ENCODE measurements around the gene CCL18. TPM values are rescaled to one million over a fixed set of nuclear protein-coding genes. Genes with fewer than 3 reads are reported as not detected.

CCL18 gene
- total RNA-seq, 1 experiment from 2014 or later = not detected

- no TSS peak for BruUV-seq (replicated peaks)
- Histone ChIP-seq H3K9me3 (ENCODE audit: control insufficient read depth, insufficient read depth, low read depth, low read length) (no peaks in the 10 kb centered on the region), H3K36me3 (ENCODE audit: control insufficient read depth, insufficient read depth, low read length) (no peaks in the 10 kb centered on the region), H3K4me3 (ENCODE audit: low read depth in 2 of 2, low read length in 2 of 2) (no peak overlapping the region), H3K27me3 (ENCODE audit: control insufficient read depth, insufficient read depth, low read length) (peaks cover 6% of the 10 kb centered on the region), H3K27ac (ENCODE audit: low read length) (no peak overlapping the region), H3K4me1 (ENCODE audit: control insufficient read depth, insufficient read depth, low read length) (no peaks in the 10 kb centered on the region)
- intact Hi-C loops (cut with micrococcal nuclease; ENCODE audit: unreplicated experiment) (no loop called here), in situ Hi-C loops (cut with HindIII; ENCODE audit: low pct_unique_long_range_greater_than_20kb, low sequenced_read_pairs) (no loop called here)
- DNase-seq (ENCODE audit: low read depth, low spot score) (no peak), ATAC-seq (no peak)
- TF ChIP-seq REST (IDR thresholded peaks at IDR 0.05; ENCODE audit: insufficient read depth in 1 of 2, low read depth in 2 of 2, low read length in 1 of 2) (no peak), TCF7L2 (IDR thresholded peaks at IDR 0.05; ENCODE audit: low read depth, low read length) (no peak)
- POLR2A ChIA-PET = no interaction called here
- CTCF ChIA-PET = interaction anchor here (0.8 kb wide), 1 partner anchor 52 kb away, joined by 3 read pairs; no protein-coding TSS in a partner anchor
Measured at GRCh38 chr17:36027761-36028160, 36.3 kb upstream of the CCL18 start.

GRCh38 chr17:36030956-36031355 lies 33.1 kb upstream of the CCL18 start:
- H3K27ac ChIP-seq (ENCODE audit: low read length) = no peak overlapping the region
- peaks cover 22% of the 10 kb centered on the region for H3K27me3 ChIP-seq (ENCODE audit: control insufficient read depth, insufficient read depth, low read length)
- no peak for TF ChIP-seq TCF7L2 (IDR thresholded peaks at IDR 0.05; ENCODE audit: low read depth, low read length)
- TF ChIP-seq SIN3A (IDR thresholded peaks at IDR 0.05; ENCODE audit: borderline replicate concordance, insufficient read depth, low read depth, low read length) = no peak
- no peak for TF ChIP-seq CTCF (IDR thresholded peaks at IDR 0.05)
- BruUV-seq (replicated peaks) = no TSS peak
- CTCF ChIA-PET = no interaction called here
- no peak overlapping the region for H3K4me3 ChIP-seq (ENCODE audit: low read depth in 2 of 2, low read length in 2 of 2)
- in situ Hi-C loops (cut with HindIII; ENCODE audit: low pct_unique_long_range_greater_than_20kb, low sequenced_read_pairs) = no loop called here
- H3K36me3 ChIP-seq (ENCODE audit: control insufficient read depth, insufficient read depth, low read length) = no peaks in the 10 kb centered on the region
- POLR2A ChIA-PET = no interaction called here
- intact Hi-C loops (cut with micrococcal nuclease; ENCODE audit: unreplicated experiment) = no loop called here
- no peak for ATAC-seq
- H3K9me3 ChIP-seq (ENCODE audit: control insufficient read depth, insufficient read depth, low read depth, low read length) = no peaks in the 10 kb centered on the region
- DNase-seq (ENCODE audit: low read depth, low spot score) = no peak
- no peaks in the 10 kb centered on the region for H3K4me1 ChIP-seq (ENCODE audit: control insufficient read depth, insufficient read depth, low read length)

GRCh38 chr17:36034127-36034526 lies 29.9 kb upstream of the CCL18 start:
- no TSS peak for BruUV-seq (replicated peaks)
- DNase-seq (ENCODE audit: low read depth, low spot score) = no peak

More at GRCh38 chr17:36034127-36034526, 29.9 kb upstream of the CCL18 start:
- POLR2A ChIA-PET = no interaction called here
- Histone ChIP-seq H3K4me1 (ENCODE audit: control insufficient read depth, insufficient read depth, low read length) (no peaks in the 10 kb centered on the region), H3K4me3 (ENCODE audit: low read depth in 2 of 2, low read length in 2 of 2) (no peak overlapping the region), H3K27ac (ENCODE audit: low read length) (no peak overlapping the region), H3K27me3 (ENCODE audit: control insufficient read depth, insufficient read depth, low read length) (peaks cover 22% of the 10 kb centered on the region), H3K9me3 (ENCODE audit: control insufficient read depth, insufficient read depth, low read depth, low read length) (no peaks in the 10 kb centered on the region), H3K36me3 (ENCODE audit: control insufficient read depth, insufficient read depth, low read length) (no peaks in the 10 kb centered on the region)
- intact Hi-C loops (cut with micrococcal nuclease; ENCODE audit: unreplicated experiment) = no loop called here
- ATAC-seq = no peak
- CTCF ChIA-PET = no interaction called here
- in situ Hi-C loops (cut with HindIII; ENCODE audit: low pct_unique_long_range_greater_than_20kb, low sequenced_read_pairs) = no loop called here
- no peak for TF ChIP-seq REST (IDR thresholded peaks at IDR 0.05; ENCODE audit: insufficient read depth in 1 of 2, low read depth in 2 of 2, low read length in 1 of 2)
- TF ChIP-seq SIN3A (IDR thresholded peaks at IDR 0.05; ENCODE audit: borderline replicate concordance, insufficient read depth, low read depth, low read length) = no peak
- TF ChIP-seq POLR2AphosphoS5 (IDR thresholded peaks at IDR 0.05; ENCODE audit: low read depth, low read length) = no peak
- no peak for TF ChIP-seq CTCF (IDR thresholded peaks at IDR 0.05)
- no peak for TF ChIP-seq TCF7L2 (IDR thresholded peaks at IDR 0.05; ENCODE audit: low read depth, low read length)
